Activated CD8-positive, alpha-beta memory T cell treated with anti-CD3 and anti-CD28 coated beads, Interleukin-2, amount 50 U/mL, for 4 hours (primary cell): ENCODE data around the gene RNF17.

ENCODE experiments used
- DNase-seq: peaks from one replicate; pipeline ENCODE4 v3.0.0-alpha.2; 2020

The RNF17 gene

DNA sequence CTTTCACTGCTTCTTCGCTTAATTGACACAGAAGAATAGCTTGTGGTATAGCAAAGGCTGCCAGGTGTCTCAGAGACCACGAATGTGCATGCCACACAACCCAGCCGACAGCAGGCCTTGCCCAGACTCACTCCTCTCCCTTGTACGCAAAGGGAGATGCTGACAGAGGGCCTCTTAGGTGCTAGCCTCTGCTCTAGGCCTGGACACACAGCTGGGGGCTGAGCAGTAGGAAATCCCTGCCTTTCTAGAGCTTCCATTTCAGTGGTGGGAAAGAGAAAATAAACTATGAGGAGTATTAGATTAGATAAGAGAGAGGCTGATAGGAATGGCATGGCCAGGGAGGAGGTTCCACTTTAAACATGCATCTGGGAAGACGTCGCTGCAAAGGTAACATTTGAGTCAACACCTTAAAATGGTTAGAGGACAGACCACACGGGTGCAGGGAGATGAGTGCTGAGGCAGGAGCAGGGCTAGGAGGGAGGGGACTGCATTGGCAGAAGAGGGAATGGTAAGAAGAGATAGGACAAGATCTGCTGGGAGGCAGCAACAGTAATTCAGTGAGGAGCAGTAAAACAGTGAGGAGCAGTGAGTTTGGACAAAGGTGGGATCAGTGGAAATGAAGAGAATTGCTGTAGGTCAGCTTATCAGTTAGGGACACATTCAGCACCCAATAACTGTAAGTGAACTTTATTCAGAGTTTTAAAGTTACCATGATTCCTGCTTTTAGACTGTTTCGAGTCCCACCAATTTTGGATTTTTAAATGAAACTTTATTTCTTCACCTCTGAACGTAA is 100.0 kb downstream of the RNF17 start:
- no peak for DNase-seq

DNA sequence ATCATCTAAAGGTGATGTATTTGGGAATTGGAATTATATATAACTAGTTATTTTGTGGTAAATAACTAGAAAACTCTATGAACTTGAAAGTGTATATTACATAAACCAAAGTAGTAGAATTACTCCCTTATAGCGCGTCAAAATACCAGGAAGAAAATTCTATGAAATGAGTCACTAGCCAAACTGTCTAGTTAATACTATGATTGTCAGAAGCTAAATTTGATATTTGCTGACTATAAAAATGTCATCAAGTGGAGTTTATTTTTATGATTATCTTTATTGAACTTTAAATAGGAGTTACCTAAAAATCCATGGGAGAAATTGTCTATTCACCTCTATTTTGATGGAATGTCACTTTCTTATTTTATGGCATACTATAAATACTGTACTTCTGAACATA is 100.6 kb downstream of the RNF17 start:
- no peak for DNase-seq

GRCh38 chr13:24865163-24865953 is 101.4 kb downstream of the RNF17 start:
- no peak for DNase-seq

DNA sequence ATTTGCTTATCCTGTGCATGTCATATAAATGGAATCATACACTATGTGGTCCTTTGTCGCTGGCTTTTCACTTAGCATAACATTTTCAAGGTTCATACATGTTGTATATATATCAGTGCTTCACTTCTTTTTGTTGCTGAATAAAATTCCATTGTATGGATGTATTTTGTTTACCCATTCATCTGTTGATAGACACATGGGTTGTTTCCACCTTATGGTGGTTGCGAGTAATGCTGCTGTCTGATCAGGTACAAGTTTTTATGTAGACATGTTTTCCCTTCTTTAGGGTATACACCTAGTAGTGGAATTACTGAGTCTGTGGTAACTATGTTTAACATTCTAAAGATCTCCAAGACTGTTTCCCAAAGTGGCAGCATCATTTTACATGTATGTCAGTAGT is 102.5 kb downstream of the RNF17 start:
- no peak for DNase-seq

GRCh38 chr13:24868874-24869273 is 104.9 kb downstream of the RNF17 start:
- no peak for DNase-seq

GRCh38 chr13:24870380-24870760 is 106.4 kb downstream of the RNF17 start:
- no peak for DNase-seq

DNA sequence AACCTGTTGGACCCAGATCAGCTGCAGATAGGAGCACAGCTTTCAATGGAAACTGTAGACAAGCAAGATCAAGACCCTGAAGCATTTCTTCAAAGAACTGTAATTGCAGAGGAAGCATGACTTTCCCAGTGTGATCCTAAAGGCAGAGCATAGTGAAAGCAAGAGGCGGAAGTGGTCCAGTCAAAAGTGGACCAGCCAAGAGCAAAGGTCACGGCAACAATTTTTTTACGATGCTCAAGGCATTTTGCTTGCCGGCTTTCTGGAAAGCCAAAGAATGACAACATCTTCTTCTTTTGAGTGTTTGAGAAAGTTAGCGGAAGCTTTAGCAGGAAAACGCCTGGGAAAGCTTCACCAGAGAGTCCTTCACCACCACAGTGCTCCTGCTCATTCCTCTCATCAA is 111.6 kb downstream of the RNF17 start:
- no peak for DNase-seq

DNA sequence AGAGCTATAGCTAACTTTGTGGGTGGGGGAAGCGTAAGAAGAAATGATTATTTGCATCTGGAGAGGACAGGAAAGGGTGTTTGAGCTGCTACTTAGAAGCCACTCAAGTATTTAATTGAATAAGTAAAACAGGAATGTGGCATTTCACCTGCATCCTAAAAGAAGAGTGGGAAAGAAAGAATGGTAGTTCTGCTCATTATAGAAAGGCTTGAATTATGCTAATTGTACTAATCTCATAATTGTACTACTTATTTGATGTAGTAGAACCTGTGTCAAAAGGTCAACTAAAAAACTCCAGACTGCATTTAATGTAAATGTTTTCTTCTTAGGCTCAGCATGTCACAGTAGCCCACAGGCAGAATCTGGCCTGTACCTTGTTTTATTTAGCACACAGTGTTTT is 113.6 kb downstream of the RNF17 start:
- no peak for DNase-seq

- DNase-seq = no peak
Observed at GRCh38 chr13:24878340-24878739, 114.4 kb downstream of the RNF17 start.

DNA sequence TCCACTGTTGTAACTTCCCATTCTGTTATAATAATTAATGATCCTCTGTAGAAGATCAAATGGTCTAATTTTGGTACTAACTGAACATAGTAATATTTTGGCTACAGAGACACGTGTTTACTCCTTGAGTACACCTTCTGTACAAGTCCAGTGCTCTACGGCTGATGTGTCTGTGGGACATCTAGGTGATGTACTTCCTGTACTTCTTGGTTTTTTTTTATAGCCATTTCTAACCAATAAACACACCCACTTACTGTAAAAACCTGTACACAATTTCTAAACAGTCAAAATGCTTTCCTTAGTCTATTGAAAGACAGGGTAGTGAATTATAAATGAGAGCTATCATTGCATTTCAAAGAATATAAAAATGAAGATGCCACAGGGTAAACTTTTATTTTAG is 118.7 kb downstream of the RNF17 start:
- no peak for DNase-seq

DNA sequence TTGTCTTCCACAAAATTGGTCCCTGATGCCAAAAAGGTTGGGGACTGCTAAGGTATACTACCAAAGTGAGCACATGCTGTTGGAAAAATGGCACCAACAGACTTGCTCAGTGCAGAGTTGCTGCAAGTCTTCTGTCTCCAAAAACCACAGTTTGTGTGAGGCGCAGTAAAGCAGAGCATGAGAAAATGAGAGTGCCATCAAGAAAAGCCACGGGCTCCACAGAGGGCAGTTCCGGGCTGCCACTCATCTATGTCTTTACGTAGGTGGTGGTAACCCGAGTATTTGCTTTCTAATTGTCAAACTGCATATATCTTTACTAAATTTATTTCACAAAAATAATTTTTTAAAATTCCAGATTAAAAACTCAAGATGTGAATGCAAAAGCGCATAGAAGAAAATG is 123.8 kb downstream of the RNF17 start:
- no peak for DNase-seq

- no peak for DNase-seq
Observed at GRCh38 chr13:24888291-24888931, 124.4 kb downstream of the RNF17 start.

DNA sequence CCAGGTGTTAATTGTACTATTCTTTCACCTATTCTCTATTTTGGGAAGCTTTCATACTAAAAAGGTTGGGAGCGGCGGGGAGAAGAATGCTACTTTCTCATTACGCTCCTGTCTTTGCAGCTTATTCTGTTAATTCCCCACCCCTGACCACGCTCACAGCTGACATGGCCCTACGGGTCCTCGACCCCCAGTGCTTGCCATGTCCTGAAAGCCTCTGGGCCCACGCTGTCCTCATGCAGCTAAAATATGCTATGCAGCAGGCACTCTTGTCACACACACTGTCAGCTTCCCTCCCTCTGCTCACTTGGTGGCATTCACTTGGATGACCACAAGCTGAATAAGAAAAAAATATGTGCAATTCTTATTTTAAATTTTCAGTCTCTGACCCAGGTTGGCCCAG is 126.3 kb downstream of the RNF17 start:
- no peak for DNase-seq

DNA sequence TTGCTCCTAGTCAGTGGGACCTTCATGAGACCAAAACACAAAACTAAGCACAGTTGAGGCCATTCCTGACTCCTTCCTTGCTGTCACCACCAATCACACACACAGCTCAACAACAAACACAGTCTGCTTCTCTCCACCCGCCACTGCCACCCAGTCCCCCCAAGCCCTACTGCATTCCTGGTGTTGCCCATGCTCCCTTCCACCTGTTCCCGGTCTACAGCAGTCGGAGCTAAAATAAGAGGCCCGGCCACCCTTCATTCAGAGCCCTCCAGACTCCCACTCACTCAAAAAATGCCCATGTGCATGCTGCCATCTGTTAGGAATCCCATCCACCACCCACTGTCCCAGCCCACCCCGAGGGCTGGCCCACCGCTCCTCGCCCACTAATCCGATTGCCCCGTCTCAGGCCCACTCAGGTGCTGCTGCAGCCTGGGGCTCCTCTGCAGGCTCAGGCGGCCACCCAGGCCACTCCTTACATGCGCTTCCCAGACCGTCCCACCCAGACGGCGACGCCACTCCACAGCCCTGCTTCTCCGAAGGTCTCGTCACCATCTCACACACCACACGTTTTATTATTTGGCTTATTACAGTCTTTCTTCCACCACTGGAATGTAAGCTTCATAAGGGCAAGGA is 127.6 kb downstream of the RNF17 start:
- no peak for DNase-seq

GRCh38 chr13:24892829-24893228 is 128.9 kb downstream of the RNF17 start:
- DNase-seq = no peak

DNA sequence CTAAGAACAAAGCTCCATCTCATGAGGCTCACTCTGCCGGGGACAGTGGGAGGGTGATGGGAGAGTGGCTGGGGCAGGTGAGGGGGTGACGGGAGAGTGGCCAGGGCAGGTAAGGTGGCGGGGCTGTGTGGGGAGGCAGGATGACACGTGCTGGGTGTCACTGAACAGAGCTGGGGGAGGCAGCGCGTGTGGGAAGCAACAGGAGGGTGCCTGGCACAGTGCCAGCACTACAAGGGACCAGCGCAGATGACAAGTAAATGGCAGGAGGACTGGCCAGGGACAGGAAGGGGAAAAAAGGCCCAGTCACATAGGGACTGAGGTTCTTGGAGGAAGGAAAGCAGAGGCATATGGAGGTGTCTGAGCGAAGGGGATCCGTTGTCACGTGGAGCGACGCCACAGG is 129.9 kb downstream of the RNF17 start:
- no peak for DNase-seq

GRCh38 chr13:24894277-24894971 is 130.5 kb downstream of the RNF17 start:
- no peak for DNase-seq

DNA sequence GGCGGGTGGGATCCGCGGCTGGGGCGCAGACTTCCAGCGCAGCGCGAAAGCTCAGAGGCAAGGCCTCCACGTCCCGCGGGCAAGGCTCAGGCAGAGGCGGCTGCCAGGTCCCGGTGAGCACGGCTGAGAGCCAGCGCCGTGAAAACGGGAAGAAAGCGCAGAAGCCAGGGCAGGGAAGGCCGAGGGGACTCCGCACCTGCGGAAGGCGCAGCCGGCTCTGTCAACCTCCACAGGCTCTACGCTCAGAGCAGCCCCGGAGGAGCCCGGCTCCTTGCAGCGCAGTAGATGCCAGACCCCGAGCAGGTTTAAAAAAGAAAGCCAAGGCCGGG is 131.0 kb downstream of the RNF17 start:
- no peak for DNase-seq

- DNase-seq = no peak
Observed at GRCh38 chr13:24896061-24896460, 132.1 kb downstream of the RNF17 start.

DNA sequence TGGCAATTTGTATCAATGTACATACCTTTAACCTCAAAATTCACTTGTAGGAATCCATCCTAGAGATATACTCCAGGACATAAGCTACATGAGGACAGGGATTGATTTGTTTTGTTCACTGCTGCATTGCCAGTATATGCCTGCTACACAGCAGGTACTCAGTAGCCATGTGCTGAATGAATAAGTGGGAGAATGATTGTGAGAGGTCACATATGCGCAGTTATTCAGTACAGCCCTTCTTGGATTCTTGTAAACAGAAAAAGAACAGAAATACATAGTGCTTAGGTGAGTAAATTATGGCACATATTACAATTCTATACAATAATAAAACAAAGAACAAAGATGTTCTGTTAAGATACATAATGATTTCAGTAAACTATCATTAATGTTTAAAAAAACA is 133.3 kb downstream of the RNF17 start:
- DNase-seq = no peak

DNA sequence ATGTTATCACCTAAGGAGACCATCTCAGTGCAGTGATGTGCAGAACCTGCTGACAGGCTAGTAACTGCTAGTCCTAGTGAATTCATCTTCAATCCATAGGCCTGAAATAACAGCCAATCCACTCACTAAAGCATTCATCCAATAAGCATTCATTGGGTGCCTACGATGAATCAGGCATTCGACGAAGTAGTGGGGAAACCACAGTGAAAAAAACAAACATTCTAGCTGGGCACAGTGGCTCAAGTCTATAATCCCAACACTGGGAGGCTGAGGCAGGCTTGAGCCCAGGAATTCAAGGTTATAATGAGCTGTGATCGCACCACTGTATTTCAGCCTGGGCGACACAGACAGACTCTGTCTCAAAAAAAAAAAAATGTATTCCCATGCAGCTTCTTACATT is 135.6 kb downstream of the RNF17 start:
- no peak for DNase-seq

DNA sequence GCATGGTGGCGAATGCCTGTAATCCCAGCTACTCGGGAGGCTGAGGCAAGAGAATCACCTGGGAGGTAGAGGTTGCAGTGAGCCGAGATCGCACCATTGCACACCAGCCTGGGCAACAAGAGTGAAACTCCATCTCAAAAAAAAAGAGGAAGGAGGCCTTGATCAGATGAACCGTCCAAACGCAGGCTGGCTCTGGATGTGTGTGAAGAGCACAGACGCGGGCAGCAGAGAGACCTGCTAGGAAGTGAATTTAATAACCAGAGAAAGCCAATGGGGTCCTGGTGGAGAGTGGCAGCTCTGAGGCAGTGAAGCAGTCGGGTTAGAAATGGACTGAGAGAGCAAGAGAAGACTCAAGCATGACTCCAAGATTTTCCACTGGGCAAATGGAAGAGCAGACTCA is 136.5 kb downstream of the RNF17 start:
- no peak for DNase-seq

DNA sequence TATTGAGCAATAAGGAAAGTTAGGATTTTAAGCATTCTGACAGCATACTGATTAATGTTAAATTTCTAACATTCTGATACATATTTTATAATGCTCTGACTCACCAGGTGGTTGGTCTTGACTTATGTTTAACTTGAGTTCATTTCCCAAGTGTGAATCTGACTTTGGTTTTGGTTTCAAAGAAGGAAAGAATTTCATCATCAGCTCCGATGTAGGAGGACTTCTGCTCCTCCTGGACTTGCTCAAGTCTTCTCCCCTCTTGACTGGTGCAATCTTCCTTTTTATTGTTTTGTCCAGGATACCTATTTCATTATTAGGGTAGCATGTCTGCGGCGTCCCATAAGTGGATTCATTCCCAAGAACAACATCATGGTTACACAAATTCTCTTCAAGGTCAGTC is 141.3 kb downstream of the RNF17 start:
- no peak for DNase-seq
